Loucy (cell line): Measurements from ENCODE around the gene RIPPLY2.

ENCODE experiments used
- EZH2phosphoT487 ChIP-seq: fragments of 200-600 bp; IDR thresholded peaks from 2 replicates; pipeline ENCODE4 v1.6.1; 2018; ENCODE audit warnings: antibody characterized with exemption, mild to moderate bottlenecking, moderate library complexity, borderline replicate concordance
- TF ChIP-seq, protein P1 (sequence below): fragments of 200-600 bp; sonication (generic); conservative IDR thresholded peaks from 2 replicates; pipeline ENCODE4 v1.5.1; 2014; ENCODE audit warnings: mild to moderate bottlenecking, antibody characterized with exemption, low read length

DNA sequence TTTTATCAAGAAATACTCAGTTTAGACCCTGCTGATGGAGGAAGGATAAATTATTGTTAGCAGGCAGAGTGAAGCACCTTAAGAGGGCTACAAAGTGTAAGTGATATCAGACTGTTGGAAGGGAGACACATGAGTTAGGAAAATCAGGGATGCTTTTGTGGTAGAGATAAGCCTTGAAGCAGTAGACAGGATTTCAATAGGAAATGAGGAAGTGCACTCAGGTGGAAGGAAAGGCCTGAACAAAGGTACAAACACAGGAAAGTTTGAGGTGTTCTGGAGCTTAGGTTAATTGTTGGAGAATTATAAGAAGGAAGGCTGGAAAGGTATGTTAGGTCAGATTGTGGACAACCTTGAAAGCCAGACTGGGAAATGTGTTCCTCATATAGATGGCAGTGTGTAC is 13.9 kb downstream of the RIPPLY2 start:
- TF ChIP-seq, protein P1, sequence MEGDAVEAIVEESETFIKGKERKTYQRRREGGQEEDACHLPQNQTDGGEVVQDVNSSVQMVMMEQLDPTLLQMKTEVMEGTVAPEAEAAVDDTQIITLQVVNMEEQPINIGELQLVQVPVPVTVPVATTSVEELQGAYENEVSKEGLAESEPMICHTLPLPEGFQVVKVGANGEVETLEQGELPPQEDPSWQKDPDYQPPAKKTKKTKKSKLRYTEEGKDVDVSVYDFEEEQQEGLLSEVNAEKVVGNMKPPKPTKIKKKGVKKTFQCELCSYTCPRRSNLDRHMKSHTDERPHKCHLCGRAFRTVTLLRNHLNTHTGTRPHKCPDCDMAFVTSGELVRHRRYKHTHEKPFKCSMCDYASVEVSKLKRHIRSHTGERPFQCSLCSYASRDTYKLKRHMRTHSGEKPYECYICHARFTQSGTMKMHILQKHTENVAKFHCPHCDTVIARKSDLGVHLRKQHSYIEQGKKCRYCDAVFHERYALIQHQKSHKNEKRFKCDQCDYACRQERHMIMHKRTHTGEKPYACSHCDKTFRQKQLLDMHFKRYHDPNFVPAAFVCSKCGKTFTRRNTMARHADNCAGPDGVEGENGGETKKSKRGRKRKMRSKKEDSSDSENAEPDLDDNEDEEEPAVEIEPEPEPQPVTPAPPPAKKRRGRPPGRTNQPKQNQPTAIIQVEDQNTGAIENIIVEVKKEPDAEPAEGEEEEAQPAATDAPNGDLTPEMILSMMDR = no peak
- no peak for TF ChIP-seq EZH2phosphoT487
